GM23338 (cell line): ENCODE data around the gene PDLIM5. TPM values are rescaled to one million over a fixed set of nuclear protein-coding genes. Genes with fewer than 3 reads are reported as not detected.

Experiments used
- ATAC-seq: fragments of 200-7000 bp; cut with Tn5 transposase; 3 replicates; pipeline ENCODE4 v1.9.1; 2020
- DNase-seq: peaks from one replicate; pipeline ENCODE4 v3.0.0-alpha.2; 2015; ENCODE audit warnings: low spot score
- H2AFZ ChIP-seq: fragments of 200-600 bp; sonication (generic); 2 replicates; pipeline ENCODE4 v1.8.0; 2016; ENCODE audit warnings: antibody characterized with exemption, mild to moderate bottlenecking, moderate library complexity
- H3F3A ChIP-seq: fragments of 200-600 bp; sonication (generic); replicated peaks from 2 replicates; pipeline ENCODE4 v1.8.0; 2017; ENCODE audit warnings: antibody characterized with exemption, mixed run types, low read depth
- H3K27ac ChIP-seq: fragments of 200-600 bp; sonication (generic); 2 replicates; pipeline ENCODE4 v1.6.1; 2016; ENCODE audit warnings: low read depth
- H3K27me3 ChIP-seq: fragments of 200-600 bp; sonication (generic); 2 replicates; pipeline ENCODE4 v1.8.0; 2016; ENCODE audit warnings: mild to moderate bottlenecking, mixed run types, moderate library complexity; ENCODE audit not compliant: insufficient read depth
- H3K36me3 ChIP-seq: fragments of 200-600 bp; sonication (generic); 2 replicates; pipeline ENCODE4 v1.8.0; 2016; ENCODE audit warnings: mild to moderate bottlenecking; ENCODE audit not compliant: insufficient read depth
- H3K4me1 ChIP-seq: fragments of 200-600 bp; sonication (generic); 2 replicates; pipeline ENCODE4 v1.8.0; 2016; ENCODE audit warnings: mild to moderate bottlenecking, moderate library complexity; ENCODE audit not compliant: insufficient read depth
- H3K4me2 ChIP-seq: fragments of 200-600 bp; sonication (generic); 2 replicates; pipeline ENCODE4 v1.7.1; 2017; ENCODE audit warnings: mixed run types
- H3K4me3 ChIP-seq: fragments of 200-600 bp; sonication (generic); 2 replicates; pipeline ENCODE4 v1.6.1; 2016; ENCODE audit warnings: mixed run types
- H3K79me2 ChIP-seq: fragments of 200-600 bp; sonication (generic); replicated peaks from 2 replicates; pipeline ENCODE4 v1.8.0; 2017; ENCODE audit warnings: mild to moderate bottlenecking; ENCODE audit not compliant: insufficient read depth
- H3K9me2 ChIP-seq: fragments of 200-600 bp; sonication (generic); 2 replicates; pipeline ENCODE4 v1.8.0; 2017; ENCODE audit not compliant: insufficient read depth
- H4K20me1 ChIP-seq: fragments of 200-600 bp; sonication (generic); replicated peaks from 2 replicates; pipeline ENCODE4 v1.8.0; 2017; ENCODE audit warnings: mild to moderate bottlenecking; ENCODE audit not compliant: insufficient read depth
- H3K27ac Mint-ChIP-seq: 2 replicates; pipeline ENCODE4 v1.8.0; 2020; ENCODE audit warnings: inconsistent platforms, mild to moderate bottlenecking, moderate library complexity, mixed read lengths
- H3K27me3 Mint-ChIP-seq: 3 replicates; pipeline ENCODE4 v1.8.0; 2022; ENCODE audit warnings: low read depth, mild to moderate bottlenecking, moderate library complexity, mixed read lengths, inconsistent platforms; ENCODE audit not compliant: insufficient read depth, poor library complexity
- H3K36me3 Mint-ChIP-seq: 3 replicates; pipeline ENCODE4 v1.8.0; 2021; ENCODE audit warnings: low read depth, mild to moderate bottlenecking, inconsistent platforms, moderate library complexity, mixed read lengths
- H3K4me1 Mint-ChIP-seq: 3 replicates; pipeline ENCODE4 v1.8.0; 2020; ENCODE audit warnings: mild to moderate bottlenecking, inconsistent platforms, mixed read lengths
- H3K4me3 Mint-ChIP-seq: 3 replicates; pipeline ENCODE4 v1.8.0; 2021; ENCODE audit warnings: moderate library complexity, mild to moderate bottlenecking, inconsistent platforms, mixed read lengths
- H3K9me3 Mint-ChIP-seq: 3 replicates; pipeline ENCODE4 v1.8.0; 2020; ENCODE audit warnings: moderate library complexity, mild to moderate bottlenecking, inconsistent platforms, mixed read lengths
- CREB1 ChIP-seq: fragments of 250-450 bp; sonication (Bioruptor Pico); IDR thresholded peaks from 2 replicates; pipeline ENCODE4 v1.5.0; 2020; ENCODE audit warnings: low read depth, mild to moderate bottlenecking, moderate library complexity
- EZH2 ChIP-seq: fragments of 200-600 bp; sonication (generic); IDR thresholded peaks from one replicate; pipeline ENCODE4 v1.8.0; 2017; ENCODE audit warnings: antibody characterized with exemption, mild to moderate bottlenecking, low read depth; ENCODE audit not compliant: unreplicated experiment
- EZH2phosphoT487 ChIP-seq: fragments of 200-600 bp; sonication (generic); IDR thresholded peaks from one replicate; pipeline ENCODE4 v1.8.1; 2018; ENCODE audit warnings: antibody characterized with exemption; ENCODE audit not compliant: unreplicated experiment
- JUNB ChIP-seq: IDR thresholded peaks from one replicate; pipeline ENCODE4 v1.6.1; 2016; ENCODE audit warnings: antibody characterized with exemption; ENCODE audit not compliant: unreplicated experiment
- NANOG ChIP-seq: IDR thresholded peaks from 2 replicates; pipeline ENCODE4 v1.6.1; 2016; ENCODE audit warnings: antibody characterized with exemption, borderline replicate concordance
- POLR2AphosphoS5 ChIP-seq: IDR thresholded peaks from 2 replicates; pipeline ENCODE4 v1.6.1; 2016; ENCODE audit warnings: antibody characterized with exemption, low read depth
- STAT1 ChIP-seq: IDR thresholded peaks from one replicate; pipeline ENCODE4 v1.6.1; 2016; ENCODE audit warnings: antibody characterized with exemption; ENCODE audit not compliant: unreplicated experiment
- ZNF114 ChIP-seq: fragments of 250-450 bp; sonication (Bioruptor Pico); IDR thresholded peaks from 2 replicates; pipeline ENCODE4 v1.5.0; 2020; ENCODE audit warnings: mild to moderate bottlenecking, moderate library complexity
- ZNF331 ChIP-seq: fragments of 250-450 bp; sonication (Bioruptor Pico); IDR thresholded peaks from 2 replicates; pipeline ENCODE4 v1.5.0; 2020; ENCODE audit warnings: low read depth, mild to moderate bottlenecking, moderate library complexity
- polyA plus RNA-seq: library from polyadenylated mRNA; unstranded; fragments of >200 nt; fragmentation: Nextera tagmentation; extraction: Ambion mirVana; gene quantifications from 2 replicates; pipeline ENCODE4 v1.2.1, GENCODE V29; 2016
- total RNA-seq: library from RNA; depleted of rRNA; stranded (reverse); fragments of >200 nt; shearing (Covaris generic); gene quantifications from 2 replicates; pipeline ENCODE4 v1.2.3, GENCODE V29; 2014
- TF ChIP-seq, protein P1 (sequence below), 2 experiments: fragments of 200-600 bp in 1 of 2; sonication (generic) in 1 of 2; conservative IDR thresholded peaks; 2 replicates each; pipeline versions ENCODE4 v1.5.1 to v1.6.1; 2016 to 2017; ENCODE audit warnings: antibody characterized with exemption in 2 of 2, low read depth in 2 of 2, mild to moderate bottlenecking in 2 of 2, moderate library complexity in 1 of 2
- TF ChIP-seq, protein P2 (sequence below): IDR thresholded peaks from 2 replicates; pipeline ENCODE4 v1.6.1; 2016; ENCODE audit warnings: antibody characterized with exemption
- TF ChIP-seq, protein P3 (sequence below): fragments of 250-450 bp; sonication (Bioruptor Pico); IDR thresholded peaks from 2 replicates; pipeline ENCODE4 v1.5.0; 2020; ENCODE audit warnings: mild to moderate bottlenecking, moderate library complexity
- TF ChIP-seq, protein P4 (sequence below): IDR thresholded peaks from one replicate; pipeline ENCODE4 v1.6.1; 2018; ENCODE audit warnings: antibody characterized with exemption; ENCODE audit not compliant: unreplicated experiment

PDLIM5 gene
- total and polyA plus RNA-seq, 2 experiments from 2014 or later, result 45.2 to 53.0 TPM

DNA sequence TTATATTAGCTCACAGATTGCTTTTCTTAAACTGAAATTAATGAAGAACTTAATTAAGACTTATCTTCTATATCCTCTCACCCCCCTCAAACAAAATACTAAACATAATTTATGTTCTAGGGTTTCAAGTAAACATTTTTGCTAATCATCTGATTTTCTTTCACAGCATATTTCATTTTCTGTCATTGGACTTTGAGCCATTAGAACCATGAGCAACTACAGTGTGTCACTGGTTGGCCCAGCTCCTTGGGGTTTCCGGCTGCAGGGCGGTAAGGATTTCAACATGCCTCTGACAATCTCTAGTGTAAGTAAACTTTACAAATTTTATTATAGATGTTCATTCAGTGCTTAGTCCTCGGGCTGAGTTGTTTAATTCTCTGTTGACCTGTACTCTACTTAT, 3.3 kb downstream of the PDLIM5 start:
- Histone ChIP-seq H3K27ac (no peak overlapping the region), H3K79me2 (peaks cover 47% of the 10 kb centered on the region), H2AFZ (no peak overlapping the region), H3K36me3 (no peaks in the 10 kb centered on the region), H3K27me3 (peaks cover 5% of the 10 kb centered on the region; the same call in 1 of the 2 replicates), H3K4me2 (no peak overlapping the region), H3F3A (no peaks in the 10 kb centered on the region), H3K4me3 (no peak overlapping the region), H4K20me1 (0 out of 2 replicates have a peak, but pooled peaks cover 4% of the 10 kb centered on the region), H3K4me1 (peaks cover 52% of the 10 kb centered on the region), H3K9me2 (no peaks in the 10 kb centered on the region)
- H3K9me3 Mint-ChIP-seq, result no peaks in the 10 kb centered on the region
- no peak for TF ChIP-seq POLR2AphosphoS5
- TF ChIP-seq, protein P1, sequence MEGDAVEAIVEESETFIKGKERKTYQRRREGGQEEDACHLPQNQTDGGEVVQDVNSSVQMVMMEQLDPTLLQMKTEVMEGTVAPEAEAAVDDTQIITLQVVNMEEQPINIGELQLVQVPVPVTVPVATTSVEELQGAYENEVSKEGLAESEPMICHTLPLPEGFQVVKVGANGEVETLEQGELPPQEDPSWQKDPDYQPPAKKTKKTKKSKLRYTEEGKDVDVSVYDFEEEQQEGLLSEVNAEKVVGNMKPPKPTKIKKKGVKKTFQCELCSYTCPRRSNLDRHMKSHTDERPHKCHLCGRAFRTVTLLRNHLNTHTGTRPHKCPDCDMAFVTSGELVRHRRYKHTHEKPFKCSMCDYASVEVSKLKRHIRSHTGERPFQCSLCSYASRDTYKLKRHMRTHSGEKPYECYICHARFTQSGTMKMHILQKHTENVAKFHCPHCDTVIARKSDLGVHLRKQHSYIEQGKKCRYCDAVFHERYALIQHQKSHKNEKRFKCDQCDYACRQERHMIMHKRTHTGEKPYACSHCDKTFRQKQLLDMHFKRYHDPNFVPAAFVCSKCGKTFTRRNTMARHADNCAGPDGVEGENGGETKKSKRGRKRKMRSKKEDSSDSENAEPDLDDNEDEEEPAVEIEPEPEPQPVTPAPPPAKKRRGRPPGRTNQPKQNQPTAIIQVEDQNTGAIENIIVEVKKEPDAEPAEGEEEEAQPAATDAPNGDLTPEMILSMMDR (conservative IDR thresholded peaks at IDR 0.05; ENCODE audit: low read depth in 2 of 2), result no peak
- TF ChIP-seq CREB1 (CRISPR knock-in tag), result no peak
- no peak for TF ChIP-seq NANOG
- TF ChIP-seq EZH2phosphoT487, result no peak
- no peak for TF ChIP-seq ZNF114
- TF ChIP-seq, protein P2, sequence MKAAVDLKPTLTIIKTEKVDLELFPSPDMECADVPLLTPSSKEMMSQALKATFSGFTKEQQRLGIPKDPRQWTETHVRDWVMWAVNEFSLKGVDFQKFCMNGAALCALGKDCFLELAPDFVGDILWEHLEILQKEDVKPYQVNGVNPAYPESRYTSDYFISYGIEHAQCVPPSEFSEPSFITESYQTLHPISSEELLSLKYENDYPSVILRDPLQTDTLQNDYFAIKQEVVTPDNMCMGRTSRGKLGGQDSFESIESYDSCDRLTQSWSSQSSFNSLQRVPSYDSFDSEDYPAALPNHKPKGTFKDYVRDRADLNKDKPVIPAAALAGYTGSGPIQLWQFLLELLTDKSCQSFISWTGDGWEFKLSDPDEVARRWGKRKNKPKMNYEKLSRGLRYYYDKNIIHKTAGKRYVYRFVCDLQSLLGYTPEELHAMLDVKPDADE, result no peak
- TF ChIP-seq JUNB, result no peak
- TF ChIP-seq, protein P3, sequence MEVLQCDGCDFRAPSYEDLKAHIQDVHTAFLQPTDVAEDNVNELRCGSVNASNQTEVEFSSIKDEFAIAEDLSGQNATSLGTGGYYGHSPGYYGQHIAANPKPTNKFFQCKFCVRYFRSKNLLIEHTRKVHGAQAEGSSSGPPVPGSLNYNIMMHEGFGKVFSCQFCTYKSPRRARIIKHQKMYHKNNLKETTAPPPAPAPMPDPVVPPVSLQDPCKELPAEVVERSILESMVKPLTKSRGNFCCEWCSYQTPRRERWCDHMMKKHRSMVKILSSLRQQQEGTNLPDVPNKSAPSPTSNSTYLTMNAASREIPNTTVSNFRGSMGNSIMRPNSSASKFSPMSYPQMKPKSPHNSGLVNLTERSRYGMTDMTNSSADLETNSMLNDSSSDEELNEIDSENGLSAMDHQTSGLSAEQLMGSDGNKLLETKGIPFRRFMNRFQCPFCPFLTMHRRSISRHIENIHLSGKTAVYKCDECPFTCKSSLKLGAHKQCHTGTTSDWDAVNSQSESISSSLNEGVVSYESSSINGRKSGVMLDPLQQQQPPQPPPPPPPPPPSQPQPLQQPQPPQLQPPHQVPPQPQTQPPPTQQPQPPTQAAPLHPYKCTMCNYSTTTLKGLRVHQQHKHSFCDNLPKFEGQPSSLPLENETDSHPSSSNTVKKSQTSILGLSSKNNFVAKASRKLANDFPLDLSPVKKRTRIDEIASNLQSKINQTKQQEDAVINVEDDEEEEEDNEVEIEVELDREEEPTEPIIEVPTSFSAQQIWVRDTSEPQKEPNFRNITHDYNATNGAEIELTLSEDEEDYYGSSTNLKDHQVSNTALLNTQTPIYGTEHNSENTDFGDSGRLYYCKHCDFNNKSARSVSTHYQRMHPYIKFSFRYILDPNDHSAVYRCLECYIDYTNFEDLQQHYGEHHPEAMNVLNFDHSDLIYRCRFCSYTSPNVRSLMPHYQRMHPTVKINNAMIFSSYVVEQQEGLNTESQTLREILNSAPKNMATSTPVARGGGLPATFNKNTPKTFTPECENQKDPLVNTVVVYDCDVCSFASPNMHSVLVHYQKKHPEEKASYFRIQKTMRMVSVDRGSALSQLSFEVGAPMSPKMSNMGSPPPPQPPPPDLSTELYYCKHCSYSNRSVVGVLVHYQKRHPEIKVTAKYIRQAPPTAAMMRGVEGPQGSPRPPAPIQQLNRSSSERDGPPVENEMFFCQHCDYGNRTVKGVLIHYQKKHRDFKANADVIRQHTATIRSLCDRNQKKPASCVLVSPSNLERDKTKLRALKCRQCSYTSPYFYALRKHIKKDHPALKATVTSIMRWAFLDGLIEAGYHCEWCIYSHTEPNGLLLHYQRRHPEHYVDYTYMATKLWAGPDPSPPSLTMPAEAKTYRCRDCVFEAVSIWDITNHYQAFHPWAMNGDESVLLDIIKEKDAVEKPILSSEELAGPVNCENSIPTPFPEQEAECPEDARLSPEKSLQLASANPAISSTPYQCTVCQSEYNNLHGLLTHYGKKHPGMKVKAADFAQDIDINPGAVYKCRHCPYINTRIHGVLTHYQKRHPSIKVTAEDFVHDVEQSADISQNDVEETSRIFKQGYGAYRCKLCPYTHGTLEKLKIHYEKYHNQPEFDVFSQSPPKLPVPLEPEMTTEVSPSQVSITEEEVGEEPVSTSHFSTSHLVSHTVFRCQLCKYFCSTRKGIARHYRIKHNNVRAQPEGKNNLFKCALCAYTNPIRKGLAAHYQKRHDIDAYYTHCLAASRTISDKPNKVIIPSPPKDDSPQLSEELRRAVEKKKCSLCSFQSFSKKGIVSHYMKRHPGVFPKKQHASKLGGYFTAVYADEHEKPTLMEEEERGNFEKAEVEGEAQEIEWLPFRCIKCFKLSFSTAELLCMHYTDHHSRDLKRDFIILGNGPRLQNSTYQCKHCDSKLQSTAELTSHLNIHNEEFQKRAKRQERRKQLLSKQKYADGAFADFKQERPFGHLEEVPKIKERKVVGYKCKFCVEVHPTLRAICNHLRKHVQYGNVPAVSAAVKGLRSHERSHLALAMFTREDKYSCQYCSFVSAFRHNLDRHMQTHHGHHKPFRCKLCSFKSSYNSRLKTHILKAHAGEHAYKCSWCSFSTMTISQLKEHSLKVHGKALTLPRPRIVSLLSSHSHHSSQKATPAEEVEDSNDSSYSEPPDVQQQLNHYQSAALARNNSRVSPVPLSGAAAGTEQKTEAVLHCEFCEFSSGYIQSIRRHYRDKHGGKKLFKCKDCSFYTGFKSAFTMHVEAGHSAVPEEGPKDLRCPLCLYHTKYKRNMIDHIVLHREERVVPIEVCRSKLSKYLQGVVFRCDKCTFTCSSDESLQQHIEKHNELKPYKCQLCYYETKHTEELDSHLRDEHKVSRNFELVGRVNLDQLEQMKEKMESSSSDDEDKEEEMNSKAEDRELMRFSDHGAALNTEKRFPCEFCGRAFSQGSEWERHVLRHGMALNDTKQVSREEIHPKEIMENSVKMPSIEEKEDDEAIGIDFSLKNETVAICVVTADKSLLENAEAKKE (CRISPR knock-in tag), result no peak
- TF ChIP-seq, protein P4, sequence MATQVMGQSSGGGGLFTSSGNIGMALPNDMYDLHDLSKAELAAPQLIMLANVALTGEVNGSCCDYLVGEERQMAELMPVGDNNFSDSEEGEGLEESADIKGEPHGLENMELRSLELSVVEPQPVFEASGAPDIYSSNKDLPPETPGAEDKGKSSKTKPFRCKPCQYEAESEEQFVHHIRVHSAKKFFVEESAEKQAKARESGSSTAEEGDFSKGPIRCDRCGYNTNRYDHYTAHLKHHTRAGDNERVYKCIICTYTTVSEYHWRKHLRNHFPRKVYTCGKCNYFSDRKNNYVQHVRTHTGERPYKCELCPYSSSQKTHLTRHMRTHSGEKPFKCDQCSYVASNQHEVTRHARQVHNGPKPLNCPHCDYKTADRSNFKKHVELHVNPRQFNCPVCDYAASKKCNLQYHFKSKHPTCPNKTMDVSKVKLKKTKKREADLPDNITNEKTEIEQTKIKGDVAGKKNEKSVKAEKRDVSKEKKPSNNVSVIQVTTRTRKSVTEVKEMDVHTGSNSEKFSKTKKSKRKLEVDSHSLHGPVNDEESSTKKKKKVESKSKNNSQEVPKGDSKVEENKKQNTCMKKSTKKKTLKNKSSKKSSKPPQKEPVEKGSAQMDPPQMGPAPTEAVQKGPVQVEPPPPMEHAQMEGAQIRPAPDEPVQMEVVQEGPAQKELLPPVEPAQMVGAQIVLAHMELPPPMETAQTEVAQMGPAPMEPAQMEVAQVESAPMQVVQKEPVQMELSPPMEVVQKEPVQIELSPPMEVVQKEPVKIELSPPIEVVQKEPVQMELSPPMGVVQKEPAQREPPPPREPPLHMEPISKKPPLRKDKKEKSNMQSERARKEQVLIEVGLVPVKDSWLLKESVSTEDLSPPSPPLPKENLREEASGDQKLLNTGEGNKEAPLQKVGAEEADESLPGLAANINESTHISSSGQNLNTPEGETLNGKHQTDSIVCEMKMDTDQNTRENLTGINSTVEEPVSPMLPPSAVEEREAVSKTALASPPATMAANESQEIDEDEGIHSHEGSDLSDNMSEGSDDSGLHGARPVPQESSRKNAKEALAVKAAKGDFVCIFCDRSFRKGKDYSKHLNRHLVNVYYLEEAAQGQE, result no peak
- TF ChIP-seq STAT1, result no peak
- no peak for TF ChIP-seq EZH2
- TF ChIP-seq ZNF331 (CRISPR knock-in tag), result no peak
- H3K36me3 Mint-ChIP-seq, result peaks cover 9% of the 10 kb centered on the region; the same call in 2 of the 3 replicates
- H3K4me3 Mint-ChIP-seq, result no peak overlapping the region
- peaks cover 11% of the 10 kb centered on the region for H3K27me3 Mint-ChIP-seq
- no peak overlapping the region for H3K27ac Mint-ChIP-seq
- ATAC-seq (no peak), DNase-seq (no peak)
- peaks cover 54% of the 10 kb centered on the region for H3K4me1 Mint-ChIP-seq
